NOMO-1 treated with DMSO at 0.1 percent for 48 hours (cell line): Measurements from ENCODE around the gene TLR8.

Experiments used
- DNase-seq: peaks from one replicate; lab custom pipeline; 2025; ENCODE audit not compliant: unreplicated experiment; lab: John Stamatoyannopoulos, UW

TLR8 gene

DNA sequence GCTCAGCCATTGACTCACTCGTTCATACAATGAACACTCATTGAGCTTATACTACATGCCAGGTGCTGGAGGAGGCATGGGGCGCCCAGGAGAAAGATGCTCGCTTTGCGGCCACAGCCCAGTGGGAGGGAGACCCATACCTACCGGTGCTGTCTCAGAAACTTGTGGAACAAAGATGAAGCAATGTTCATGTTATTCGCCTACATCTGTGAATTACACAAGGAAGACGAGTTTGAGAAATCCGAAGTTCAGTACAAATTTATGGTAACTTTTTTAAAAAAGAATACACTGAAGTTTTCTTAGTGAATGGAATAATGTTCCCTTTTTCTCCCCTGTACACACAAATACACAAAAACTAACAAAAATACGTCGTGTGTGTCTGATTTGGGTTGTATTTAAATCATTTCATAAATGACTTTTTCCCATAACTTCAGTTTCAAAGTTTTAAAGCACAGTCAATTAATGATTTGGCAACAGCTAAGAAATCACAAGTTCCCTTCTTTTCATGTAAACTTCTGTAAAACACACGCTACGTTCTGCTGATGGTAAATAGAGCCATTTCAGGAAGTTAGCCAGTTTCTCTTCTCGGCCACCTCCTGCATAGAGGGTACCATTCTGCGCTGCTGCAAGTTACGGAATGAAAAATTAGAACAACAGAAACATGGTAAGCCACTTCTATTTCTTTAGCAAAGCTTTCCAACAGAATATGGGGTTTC is at the start of gene TLR8:
Gene TLR8 (plus strand): TSS at position 575 of the 716 bp plus-strand sequence. CDS start 87 bp downstream, at position 662.
- DNase-seq, result peak; percentile 96

DNA sequence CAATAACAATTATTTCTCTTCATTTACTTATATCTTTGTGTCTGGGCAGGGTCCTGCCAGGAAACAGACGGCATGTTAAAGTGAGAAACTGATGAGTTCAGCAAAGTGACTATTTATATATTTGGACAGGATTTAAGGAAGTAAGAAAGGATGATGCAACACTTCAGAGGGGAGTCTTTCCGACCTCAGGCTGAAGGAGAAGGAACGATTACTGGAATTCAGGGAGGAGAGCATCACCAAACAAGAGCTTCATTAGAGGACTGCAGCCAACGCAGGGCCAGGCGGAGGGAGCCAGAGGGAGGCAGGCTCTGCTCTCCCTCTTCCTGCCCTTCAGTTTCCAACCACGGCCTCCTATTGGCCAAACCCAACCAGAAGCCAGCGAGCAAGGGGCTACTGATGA is 41.1 kb upstream of the TLR8 start:
- peak; percentile 38 for DNase-seq

- peak; percentile 56 for DNase-seq
Measured at GRCh38 chrX:12866451-12867377, 39.7 kb upstream of the TLR8 start, which contains the start of gene TLR7. Gene TLR7 (plus strand): TSS chrX:12867072. CDS start chrX:12867579, 507 bp downstream.

GRCh38 chrX:12867685-12868084 is 38.7 kb upstream of the TLR8 start:
- DNase-seq, result peak; percentile 56

GRCh38 chrX:12868747-12869146 is 37.7 kb upstream of the TLR8 start:
- no peak for DNase-seq

DNA sequence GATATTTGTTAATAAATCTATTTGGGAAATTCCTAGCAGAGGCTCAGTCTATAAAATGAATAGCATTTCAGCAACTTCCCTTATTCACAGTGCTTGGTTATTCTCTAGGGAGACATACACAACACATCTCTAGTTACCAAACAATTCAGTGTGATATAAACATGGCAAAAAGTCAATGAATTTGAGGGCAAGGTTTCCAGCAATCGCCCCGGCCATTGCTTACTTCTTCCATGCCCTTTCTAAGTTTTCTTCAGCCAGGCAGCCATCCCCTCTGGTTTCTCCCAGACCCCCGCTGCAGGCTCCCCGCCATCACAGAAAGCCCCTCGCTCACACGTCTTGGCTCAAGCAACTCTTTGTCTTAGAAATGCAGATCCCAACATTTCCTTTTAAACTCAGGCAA is 35.2 kb upstream of the TLR8 start:
- DNase-seq, result no peak

- DNase-seq, result no peak
Measured at GRCh38 chrX:12872741-12873140, 33.7 kb upstream of the TLR8 start.

DNA sequence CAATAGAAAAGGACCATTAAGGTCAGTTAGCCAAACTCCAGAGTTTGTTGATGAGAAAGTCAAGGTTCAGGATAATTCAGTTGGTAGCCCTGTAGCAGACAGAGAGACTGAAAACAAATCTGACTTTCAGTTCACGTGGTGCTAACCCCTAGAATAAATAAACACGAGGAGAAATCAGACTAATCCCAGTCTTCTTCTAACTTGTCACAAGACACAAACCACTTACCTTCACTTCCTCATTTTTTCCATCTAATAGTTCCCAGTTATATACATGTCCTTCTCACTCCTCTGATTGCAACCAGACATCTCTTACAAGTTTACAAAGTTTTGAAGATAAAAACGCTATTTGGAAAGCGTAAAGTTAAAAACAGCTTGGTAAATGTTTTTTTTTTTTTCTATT is 31.8 kb upstream of the TLR8 start:
- peak; percentile 74 for DNase-seq

- DNase-seq, result no peak
Measured at GRCh38 chrX:12877386-12877785, 29.0 kb upstream of the TLR8 start.

- DNase-seq, result no peak
Measured at GRCh38 chrX:12878536-12878935, 27.9 kb upstream of the TLR8 start.

DNA sequence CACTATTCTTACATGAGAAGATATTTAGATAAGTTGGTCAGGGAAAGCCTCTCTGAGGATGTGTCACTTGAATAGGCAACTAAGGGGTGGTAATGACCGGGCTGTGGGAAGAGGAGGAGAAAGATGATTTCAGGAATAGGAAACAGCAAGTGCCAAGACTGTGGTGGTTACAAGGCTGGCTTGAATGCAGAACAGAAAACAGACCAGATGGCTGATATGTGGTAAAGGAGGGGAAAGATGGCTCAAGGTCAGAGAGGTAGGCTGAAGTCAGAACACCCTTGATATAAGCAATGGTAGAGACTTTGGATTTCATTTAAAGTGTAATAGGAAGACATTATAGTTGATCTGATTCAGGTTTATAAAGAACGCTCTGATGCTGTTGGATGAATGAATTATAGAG is 24.5 kb upstream of the TLR8 start:
- peak; percentile 18 for DNase-seq

DNA sequence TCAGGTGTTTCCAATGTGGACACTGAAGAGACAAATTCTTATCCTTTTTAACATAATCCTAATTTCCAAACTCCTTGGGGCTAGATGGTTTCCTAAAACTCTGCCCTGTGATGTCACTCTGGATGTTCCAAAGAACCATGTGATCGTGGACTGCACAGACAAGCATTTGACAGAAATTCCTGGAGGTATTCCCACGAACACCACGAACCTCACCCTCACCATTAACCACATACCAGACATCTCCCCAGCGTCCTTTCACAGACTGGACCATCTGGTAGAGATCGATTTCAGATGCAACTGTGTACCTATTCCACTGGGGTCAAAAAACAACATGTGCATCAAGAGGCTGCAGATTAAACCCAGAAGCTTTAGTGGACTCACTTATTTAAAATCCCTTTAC is 20.9 kb upstream of the TLR8 start:
- no peak for DNase-seq

DNA sequence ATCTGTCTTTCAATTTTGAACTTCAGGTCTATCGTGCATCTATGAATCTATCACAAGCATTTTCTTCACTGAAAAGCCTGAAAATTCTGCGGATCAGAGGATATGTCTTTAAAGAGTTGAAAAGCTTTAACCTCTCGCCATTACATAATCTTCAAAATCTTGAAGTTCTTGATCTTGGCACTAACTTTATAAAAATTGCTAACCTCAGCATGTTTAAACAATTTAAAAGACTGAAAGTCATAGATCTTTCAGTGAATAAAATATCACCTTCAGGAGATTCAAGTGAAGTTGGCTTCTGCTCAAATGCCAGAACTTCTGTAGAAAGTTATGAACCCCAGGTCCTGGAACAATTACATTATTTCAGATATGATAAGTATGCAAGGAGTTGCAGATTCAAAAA is 19.9 kb upstream of the TLR8 start:
- DNase-seq, result no peak

GRCh38 chrX:12887141-12887540 is 19.3 kb upstream of the TLR8 start:
- DNase-seq, result no peak

- DNase-seq, result no peak
Measured at GRCh38 chrX:12887767-12888166, 18.7 kb upstream of the TLR8 start.

DNA sequence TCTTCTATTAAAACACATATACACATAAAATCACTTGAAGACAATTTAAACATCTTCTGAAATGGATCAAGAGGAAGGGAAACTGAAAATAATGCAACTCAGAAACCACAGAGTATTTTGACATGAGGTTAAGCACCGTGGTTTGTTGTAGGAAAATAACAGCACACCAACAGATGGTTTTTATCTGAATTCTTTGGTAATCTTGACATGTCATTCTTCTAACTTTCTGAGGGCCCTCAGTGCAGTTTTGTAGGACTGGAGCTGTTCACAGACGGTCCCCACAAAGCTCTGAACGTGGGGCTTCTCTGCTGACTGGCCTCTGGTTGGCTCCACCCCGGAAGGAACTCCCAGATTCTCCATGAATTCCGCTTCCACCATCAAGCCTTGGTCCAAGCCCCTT is 16.0 kb upstream of the TLR8 start:
- DNase-seq, result peak; percentile 97

DNA sequence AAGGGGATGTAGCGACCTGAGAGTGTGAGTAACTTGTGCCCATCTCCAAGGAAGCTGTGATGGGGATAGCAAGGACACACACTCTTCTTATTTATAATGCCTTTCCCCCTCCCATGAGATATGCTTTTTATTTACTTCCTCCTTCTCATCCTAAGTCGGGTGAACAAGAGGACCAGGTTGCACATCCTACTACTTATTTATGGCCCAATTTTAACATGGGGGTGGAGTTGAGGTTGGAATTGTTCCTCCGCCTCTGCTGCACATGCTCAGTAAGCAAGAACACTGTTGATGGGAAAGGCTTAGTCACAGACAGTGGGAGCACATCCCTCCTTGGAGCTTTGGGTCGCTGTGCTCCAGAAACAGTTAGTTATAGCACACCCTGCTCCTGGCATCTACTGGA is 15.2 kb upstream of the TLR8 start:
- peak; percentile 90 for DNase-seq

DNA sequence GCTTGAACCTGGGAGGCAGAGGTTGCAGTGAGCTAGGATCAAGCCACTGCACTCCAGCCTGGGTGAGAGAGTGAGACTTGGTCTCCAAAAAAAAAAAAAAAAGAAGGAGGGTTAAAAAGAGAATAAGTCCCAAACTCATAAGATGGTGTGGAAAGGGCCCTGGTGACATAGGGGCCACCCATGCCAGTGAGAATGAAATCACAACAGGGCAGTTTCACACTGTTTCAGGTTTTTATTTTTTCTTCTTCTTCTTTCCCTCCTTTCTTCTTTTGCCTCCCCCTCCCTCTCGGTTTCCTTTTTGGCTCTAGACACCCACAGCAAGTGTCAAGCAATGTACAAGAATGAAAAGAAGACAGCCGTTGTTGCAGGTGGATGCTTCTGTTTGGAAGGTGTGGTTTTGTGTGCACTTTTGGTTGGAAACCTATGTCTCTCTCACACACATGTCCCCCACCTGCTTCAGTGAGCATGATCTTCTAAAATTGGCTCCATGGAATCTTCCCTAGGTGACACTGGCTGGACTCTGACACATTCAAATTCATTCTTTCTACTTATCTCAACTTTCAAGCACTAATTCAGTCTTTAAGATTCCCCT is 14.4 kb upstream of the TLR8 start:
- no peak for DNase-seq

GRCh38 chrX:12892716-12893115 is 13.7 kb upstream of the TLR8 start:
- peak; percentile 35 for DNase-seq

DNA sequence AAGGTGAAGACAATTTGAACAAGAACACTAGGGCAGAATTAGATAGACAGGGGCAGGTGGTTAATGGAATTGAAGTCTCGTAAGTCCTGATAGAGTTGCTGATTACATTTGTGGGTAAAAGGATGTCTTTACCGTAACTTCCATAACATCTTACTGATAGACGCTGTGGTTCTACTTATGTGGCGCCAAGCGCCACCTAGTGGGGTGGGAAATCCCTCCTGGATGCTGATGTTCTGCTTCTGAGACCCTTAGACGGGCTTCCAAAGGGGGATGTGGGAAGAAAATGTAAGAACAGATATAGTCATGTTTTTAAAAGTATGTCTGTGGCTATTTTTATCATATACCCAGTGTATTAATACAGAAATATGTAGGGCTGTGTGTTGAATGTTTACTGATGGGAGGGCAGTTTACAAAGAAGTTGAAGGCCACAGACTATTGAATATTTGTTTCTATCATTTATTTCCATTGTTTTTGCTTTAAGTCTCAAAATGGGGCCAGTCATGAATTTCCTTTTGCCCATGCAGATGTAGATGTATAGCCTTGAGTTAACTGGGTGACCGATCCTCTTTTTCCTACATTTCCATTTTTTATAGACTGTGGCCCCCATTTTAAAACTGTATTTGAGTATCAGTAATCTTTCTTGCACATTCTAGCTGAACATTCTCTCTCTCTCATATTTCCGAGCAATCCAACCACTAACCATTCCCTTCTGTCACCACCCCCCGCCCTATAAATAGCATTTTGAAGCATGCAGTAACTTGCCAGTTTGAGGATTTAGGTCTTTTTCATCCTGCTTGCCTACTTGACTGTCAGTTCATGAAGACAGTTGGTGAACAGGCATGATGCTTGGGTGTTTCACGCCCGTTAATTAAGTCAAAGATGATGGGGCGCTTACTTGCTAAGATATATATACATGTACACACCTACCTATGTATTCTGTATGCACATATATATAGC is 12.1 kb upstream of the TLR8 start:
- DNase-seq, result peak; percentile 64

DNA sequence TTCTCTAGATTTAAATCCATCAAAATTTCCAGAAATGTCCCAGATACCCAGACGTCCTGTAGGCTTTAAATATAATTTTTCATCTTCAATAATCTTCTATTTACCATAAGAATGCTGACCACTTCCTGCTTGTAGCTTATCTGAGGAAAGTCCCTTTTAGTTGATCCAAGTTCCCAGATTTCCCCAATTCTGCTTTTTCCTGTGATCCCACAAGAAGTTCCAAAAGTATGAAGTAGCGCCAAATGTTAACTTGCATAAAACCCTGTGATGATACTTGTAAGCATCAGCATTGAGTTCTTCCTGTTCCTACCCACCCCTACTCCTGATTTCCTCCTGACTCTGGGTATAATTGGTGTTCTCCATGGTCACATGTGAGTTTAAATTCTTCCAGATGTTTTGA is 10.6 kb upstream of the TLR8 start:
- DNase-seq, result no peak
